Mesenchymal stem cell (in vitro differentiated cells and primary cell): ENCODE measurements around the gene ARID1B.

Source experiments
- DNase-seq: peaks from one replicate; pipeline ENCODE4 v3.0.0-alpha.2; 2013
- H2AFZ ChIP-seq: one replicate; pipeline ENCODE4 v1.6.1; 2013; ENCODE audit warnings: low read depth, mild to moderate bottlenecking, control low read depth, inconsistent platforms, low read length, moderate library complexity
- H2AK5ac ChIP-seq: 2 replicates; pipeline ENCODE4 v1.6.1; 2013; ENCODE audit warnings: low read length, moderate library complexity, mild to moderate bottlenecking, inconsistent platforms; ENCODE audit not compliant: severe bottlenecking
- H2BK120ac ChIP-seq: one replicate; pipeline ENCODE4 v1.6.1; 2013; ENCODE audit warnings: low read depth, mild to moderate bottlenecking, inconsistent platforms, low read length, moderate library complexity
- H2BK12ac ChIP-seq, 2 experiments: one replicate each; pipeline ENCODE4 v1.6.1; 2013; ENCODE audit warnings: inconsistent platforms in 2 of 2, low read length in 2 of 2, mild to moderate bottlenecking in 2 of 2, moderate library complexity in 2 of 2, control low read depth in 1 of 2
- H2BK15ac ChIP-seq: one replicate; pipeline ENCODE4 v1.6.1; 2013; ENCODE audit warnings: mild to moderate bottlenecking, low read depth, inconsistent platforms; ENCODE audit not compliant: poor library complexity, severe bottlenecking
- H2BK5ac ChIP-seq: 2 replicates; pipeline ENCODE4 v1.6.1; 2013; ENCODE audit warnings: low read depth, mild to moderate bottlenecking, low read length, control low read depth, inconsistent platforms; ENCODE audit not compliant: poor library complexity, severe bottlenecking
- H3K14ac ChIP-seq, 2 experiments: one replicate each; pipeline ENCODE4 v1.6.1; 2013; ENCODE audit warnings: inconsistent platforms in 2 of 2, low read length in 2 of 2, control low read depth in 1 of 2, mild to moderate bottlenecking in 1 of 2, moderate library complexity in 1 of 2
- H3K18ac ChIP-seq, 2 experiments: one replicate each; pipeline ENCODE4 v1.6.1; 2013; ENCODE audit warnings: inconsistent platforms in 2 of 2, low read length in 2 of 2, control low read depth in 1 of 2, low read depth in 1 of 2, mild to moderate bottlenecking in 1 of 2
- H3K23ac ChIP-seq, 2 experiments: one replicate each; pipeline ENCODE4 v1.6.1; 2013; ENCODE audit warnings: inconsistent platforms in 2 of 2, low read length in 2 of 2, mild to moderate bottlenecking in 2 of 2, moderate library complexity in 2 of 2, control low read depth in 1 of 2
- H3K27ac ChIP-seq: 2 replicates; pipeline ENCODE4 v1.5.1; 2013; ENCODE audit warnings: mild to moderate bottlenecking, moderate library complexity, low read length, control low read depth, inconsistent platforms; ENCODE audit not compliant: poor library complexity, severe bottlenecking
- H3K27me3 ChIP-seq, 2 experiments: 2 replicates each; pipeline versions ENCODE4 v1.6.1 to v1.7.0; 2013; ENCODE audit warnings: low read length in 2 of 2, mild to moderate bottlenecking in 2 of 2, moderate library complexity in 2 of 2, control low read depth in 1 of 2, inconsistent platforms in 1 of 2; ENCODE audit not compliant: control insufficient read depth in 1 of 2, insufficient read depth in 1 of 2
- H3K36me3 ChIP-seq, 2 experiments: 2 replicates each; pipeline versions ENCODE4 v1.6.1 to v1.7.0; 2013; ENCODE audit warnings: low read length in 2 of 2, control low read depth in 1 of 2, inconsistent platforms in 1 of 2, low read depth in 1 of 2, mild to moderate bottlenecking in 1 of 2; ENCODE audit not compliant: insufficient read depth in 2 of 2, control insufficient read depth in 1 of 2
- H3K4ac ChIP-seq, 2 experiments: one replicate each; pipeline ENCODE4 v1.6.1; 2013; ENCODE audit warnings: inconsistent platforms in 2 of 2, low read length in 2 of 2, mild to moderate bottlenecking in 2 of 2, moderate library complexity in 2 of 2, control low read depth in 1 of 2, low read depth in 1 of 2
- H3K4me1 ChIP-seq: 2 replicates; pipeline ENCODE4 v1.6.1; 2013; ENCODE audit warnings: low read depth, low read length, control low read depth; ENCODE audit not compliant: control insufficient read depth, insufficient read depth
- H3K4me2 ChIP-seq: 2 replicates; pipeline ENCODE4 v1.6.1; 2013; ENCODE audit warnings: low read length, mild to moderate bottlenecking, inconsistent platforms; ENCODE audit not compliant: poor library complexity, severe bottlenecking
- H3K4me3 ChIP-seq, 2 experiments: 2 replicates each; pipeline versions ENCODE4 v1.5.1 to v1.7.0; 2013; ENCODE audit warnings: low read length in 2 of 2, mild to moderate bottlenecking in 2 of 2, control low read depth in 1 of 2, low read depth in 1 of 2; ENCODE audit not compliant: insufficient read depth in 1 of 2
- H3K79me1 ChIP-seq: replicated peaks from 2 replicates; pipeline ENCODE4 v1.6.1; 2013; ENCODE audit warnings: mild to moderate bottlenecking, control low read depth, low read length, inconsistent platforms; ENCODE audit not compliant: poor library complexity, severe bottlenecking
- H3K9ac ChIP-seq: 2 replicates; pipeline ENCODE4 v1.7.0; 2013; ENCODE audit warnings: mild to moderate bottlenecking, low read length, moderate library complexity
- H3K9me3 ChIP-seq: 2 replicates; pipeline ENCODE4 v1.7.0; 2013; ENCODE audit warnings: mild to moderate bottlenecking, low read length; ENCODE audit not compliant: control insufficient read depth
- H4K8ac ChIP-seq: one replicate; pipeline ENCODE4 v1.6.1; 2013; ENCODE audit warnings: inconsistent platforms, mild to moderate bottlenecking, low read length, moderate library complexity
- H4K91ac ChIP-seq: one replicate; pipeline ENCODE4 v1.6.1; 2013; ENCODE audit warnings: mild to moderate bottlenecking, low read length, inconsistent platforms
- WGBS: methylation state at CpG from one replicate; pipeline ENCODE4 v1.1.7; 2013; ENCODE audit warnings: mixed read lengths; 5-methylcytosine and 5-hydroxymethylcytosine counted together

Gene ARID1B

GRCh38 chr6:156783958-156784357 is 6.8 kb downstream of the ARID1B start:
- H2AK5ac ChIP-seq, result no peak overlapping the region
- peaks cover 7% of the 10 kb centered on the region for H3K79me1 ChIP-seq
- H3K4me1 ChIP-seq, result peaks cover 8% of the 10 kb centered on the region
- H2AFZ ChIP-seq, result no peak overlapping the region
- H3K4me3 ChIP-seq, result peak overlapping the region in 1 of 2 experiments; percentile 85
- peaks cover 3 to 10% of the 10 kb centered on the region in 2 experiments for H3K36me3 ChIP-seq
- H3K27ac ChIP-seq, result no peak overlapping the region
- no peak overlapping the region for H3K14ac ChIP-seq
- no peak overlapping the region for H2BK12ac ChIP-seq
- no peak for DNase-seq
- no peaks in the 10 kb centered on the region for H3K27me3 ChIP-seq
- no peak overlapping the region for H2BK120ac ChIP-seq
- H3K4ac ChIP-seq, result no peak overlapping the region
- no peak overlapping the region for H2BK5ac ChIP-seq
- no peak overlapping the region for H4K8ac ChIP-seq
- H3K9me3 ChIP-seq, result no peaks in the 10 kb centered on the region
- peak overlapping the region; percentile 98 for H3K9ac ChIP-seq
- H3K4me2 ChIP-seq, result no peak overlapping the region
- H3K23ac ChIP-seq, result no peak overlapping the region
- 100% methylated on average over 2 of the region's 6 CpGs for WGBS
- H2BK15ac ChIP-seq, result no peak overlapping the region
- H3K18ac ChIP-seq, result no peak overlapping the region
- no peak overlapping the region for H4K91ac ChIP-seq

- H3K4me1 ChIP-seq, result peaks cover 14% of the 10 kb centered on the region
- no peak overlapping the region for H3K9ac ChIP-seq
- no peak overlapping the region for H3K4me2 ChIP-seq
- no peak overlapping the region for H3K14ac ChIP-seq
- no peak overlapping the region for H3K27ac ChIP-seq
- no peak overlapping the region for H3K18ac ChIP-seq
- H3K9me3 ChIP-seq, result no peaks in the 10 kb centered on the region
- no peak overlapping the region for H2BK5ac ChIP-seq
- DNase-seq, result no peak
- H3K4me3 ChIP-seq, result no peak overlapping the region
- H3K36me3 ChIP-seq, result peaks cover 3 to 10% of the 10 kb centered on the region in 2 experiments
- no peak overlapping the region for H2BK15ac ChIP-seq
- H3K79me1 ChIP-seq, result peaks cover 7% of the 10 kb centered on the region
- H2BK120ac ChIP-seq, result no peak overlapping the region
- H3K23ac ChIP-seq, result no peak overlapping the region
- no peak overlapping the region for H2AFZ ChIP-seq
- H3K4ac ChIP-seq, result no peak overlapping the region
- no peak overlapping the region for H4K8ac ChIP-seq
- H3K27me3 ChIP-seq, result no peaks in the 10 kb centered on the region
- no peak overlapping the region for H2AK5ac ChIP-seq
- WGBS, result 99% methylated on average over 3 of the region's 4 CpGs
- no peak overlapping the region for H2BK12ac ChIP-seq
- H4K91ac ChIP-seq, result no peak overlapping the region
These were observed 9.5 kb downstream of the ARID1B start for GRCh38 chr6:156786652-156787051.

DNA sequence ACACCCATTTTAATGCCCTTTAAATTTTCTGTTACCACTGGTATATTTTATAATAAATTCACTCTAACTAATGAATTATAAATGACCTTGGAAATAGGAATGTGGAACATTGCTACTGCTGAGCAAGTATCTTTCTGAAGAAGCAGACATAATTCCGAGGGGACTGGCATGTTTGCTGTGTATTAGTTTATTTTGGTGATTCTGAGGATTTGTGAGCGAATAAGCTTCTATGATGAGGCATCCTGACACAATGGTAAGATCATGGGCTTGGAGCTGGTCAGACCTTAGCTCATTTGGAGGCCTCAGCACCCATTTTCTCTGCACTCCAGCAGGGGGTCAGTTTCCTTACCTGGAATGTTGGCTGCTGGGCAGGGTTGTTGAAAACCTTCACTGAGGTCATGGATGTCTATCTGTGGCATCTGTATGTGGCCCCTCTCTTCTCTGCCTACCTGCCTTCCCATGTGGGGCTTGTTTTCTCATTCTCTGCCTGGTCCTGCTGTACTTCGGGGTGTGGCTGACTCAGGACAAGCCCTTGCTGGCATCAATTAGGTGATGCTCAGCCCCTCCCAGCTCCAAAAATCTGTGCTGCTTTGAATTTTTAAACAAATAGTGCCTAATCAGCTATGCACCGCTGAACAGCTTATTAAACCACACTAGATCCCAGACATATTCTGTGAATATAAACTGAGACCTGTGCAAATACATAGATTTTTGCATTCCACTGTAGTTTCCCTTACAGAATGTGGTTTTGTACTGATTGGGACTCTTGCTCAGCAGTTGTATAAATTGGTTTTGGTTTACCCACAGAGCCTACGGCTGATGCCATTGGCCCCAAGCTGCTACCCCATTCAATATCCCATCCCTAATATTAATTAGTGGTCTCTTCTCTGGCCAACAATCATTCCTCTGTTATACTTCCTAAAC is 10.7 kb downstream of the ARID1B start:
- no peak overlapping the region for H2AFZ ChIP-seq
- no peak overlapping the region for H3K27ac ChIP-seq
- H4K91ac ChIP-seq, result no peak overlapping the region
- H3K9me3 ChIP-seq, result no peaks in the 10 kb centered on the region
- H3K14ac ChIP-seq, result no peak overlapping the region
- H2BK5ac ChIP-seq, result no peak overlapping the region
- no peak overlapping the region for H2AK5ac ChIP-seq
- peaks cover 10% of the 10 kb centered on the region for H3K79me1 ChIP-seq
- no peak overlapping the region for H4K8ac ChIP-seq
- no peak overlapping the region for H3K4ac ChIP-seq
- H3K27me3 ChIP-seq, result no peaks in the 10 kb centered on the region
- H2BK12ac ChIP-seq, result no peak overlapping the region
- H3K36me3 ChIP-seq, result peaks cover 3 to 10% of the 10 kb centered on the region in 2 experiments
- no peak overlapping the region for H3K18ac ChIP-seq
- no peak overlapping the region for H3K9ac ChIP-seq
- no peak overlapping the region for H2BK15ac ChIP-seq
- no peak overlapping the region for H3K4me2 ChIP-seq
- 95% methylated on average over 5 of the region's 5 CpGs for WGBS
- no peak for DNase-seq
- H2BK120ac ChIP-seq, result no peak overlapping the region
- H3K4me3 ChIP-seq, result no peak overlapping the region
- H3K4me1 ChIP-seq, result peaks cover 14% of the 10 kb centered on the region
- H3K23ac ChIP-seq, result no peak overlapping the region

DNA sequence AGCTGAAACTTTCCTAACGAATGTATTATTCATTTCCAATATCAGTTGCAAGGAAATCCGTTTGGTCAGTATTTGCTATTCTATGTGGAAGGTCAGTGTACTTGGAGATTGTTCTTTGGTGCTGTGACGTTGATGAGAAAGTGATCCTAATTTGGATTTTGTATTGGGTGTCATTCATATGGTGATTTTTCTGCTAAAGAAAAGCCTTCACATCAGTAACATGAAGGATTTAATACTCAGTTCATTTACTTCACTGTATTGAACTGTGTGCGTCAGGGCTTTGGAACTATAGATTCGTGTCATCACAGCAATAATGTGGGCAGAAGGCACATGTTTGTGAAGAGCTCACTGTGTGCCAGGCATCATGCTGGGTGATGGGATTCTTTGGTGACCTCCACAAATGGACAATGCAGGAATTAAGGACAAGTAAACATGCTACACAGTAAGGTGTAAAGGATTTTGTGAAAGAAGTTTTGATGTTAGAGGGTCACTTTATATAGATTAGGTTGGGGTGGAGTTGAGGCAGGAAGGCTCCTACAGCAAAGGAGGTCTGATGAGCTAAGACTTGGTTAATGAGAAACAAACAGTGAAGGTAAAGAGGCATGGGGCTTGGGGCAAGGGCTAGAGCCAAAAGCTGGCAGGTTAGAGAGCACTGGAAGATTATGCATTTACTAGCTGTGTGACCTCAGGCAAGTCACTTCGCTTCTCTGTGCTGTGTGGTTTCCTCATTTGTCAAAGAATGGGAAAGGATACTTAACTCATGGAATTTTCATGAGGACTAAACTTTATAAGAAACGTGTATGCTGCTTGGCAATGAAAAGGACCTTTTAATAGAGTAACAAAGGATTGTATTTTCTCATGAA is 12.1 kb downstream of the ARID1B start:
- no peak overlapping the region for H3K4ac ChIP-seq
- H4K91ac ChIP-seq, result no peak overlapping the region
- peaks cover 16% of the 10 kb centered on the region for H3K4me1 ChIP-seq
- no peaks in the 10 kb centered on the region for H3K9me3 ChIP-seq
- H2BK12ac ChIP-seq, result no peak overlapping the region
- H3K18ac ChIP-seq, result peak overlapping the region in 1 of 2 experiments; percentile 42
- H3K14ac ChIP-seq, result no peak overlapping the region
- H3K27ac ChIP-seq, result no peak overlapping the region
- H3K9ac ChIP-seq, result no peak overlapping the region
- no peak overlapping the region for H4K8ac ChIP-seq
- no peak overlapping the region for H2BK5ac ChIP-seq
- no peak overlapping the region for H2AK5ac ChIP-seq
- no peak overlapping the region for H2BK15ac ChIP-seq
- no peaks in the 10 kb centered on the region for H3K27me3 ChIP-seq
- no peak overlapping the region for H2BK120ac ChIP-seq
- H3K36me3 ChIP-seq, result peaks cover 3 to 10% of the 10 kb centered on the region in 2 experiments
- 88% methylated on average over 7 of the region's 7 CpGs for WGBS
- no peak overlapping the region for H3K23ac ChIP-seq
- no peak overlapping the region for H3K4me3 ChIP-seq
- no peak overlapping the region for H3K4me2 ChIP-seq
- no peak overlapping the region for H2AFZ ChIP-seq
- H3K79me1 ChIP-seq, result peaks cover 12% of the 10 kb centered on the region
- no peak for DNase-seq
